Measurements from ENCODE around the gene RPL36A. TPM values are rescaled to one million over a fixed set of nuclear protein-coding genes. Genes with fewer than 3 reads are reported as not detected.

Gene RPL36A
- total RNA-seq, 1 donor from 2014 or later: 6,478 TPM

GRCh38 chrX:101427954-101428353, 37.1 kb downstream of the RPL36A start:
- no peak overlapping the region for H3K27ac Mint-ChIP-seq
- Histone ChIP-seq H2AFZ (replicated peaks) (no peak overlapping the region), H4K20me1 (ENCODE audit: low read depth) (no peaks in the 10 kb centered on the region), H3K79me2 (ENCODE audit: low read depth) (no peaks in the 10 kb centered on the region), H3K27ac (no peak overlapping the region), H3K36me3 (peaks cover 10% of the 10 kb centered on the region), H3K9ac (no peak overlapping the region), H3K4me1 (no peaks in the 10 kb centered on the region), H3K4me2 (no peak overlapping the region), H3K4me3 (no peak overlapping the region), H3F3A (ENCODE audit: low read depth) (peaks cover 11% of the 10 kb centered on the region), H3K27me3 (no peaks in the 10 kb centered on the region), H3K9me3 (ENCODE audit: low read depth) (peaks cover 6% of the 10 kb centered on the region)
- no peak overlapping the region for H3K4me3 Mint-ChIP-seq
- H3K4me1 Mint-ChIP-seq: no peaks in the 10 kb centered on the region
- TF ChIP-seq CTCF (IDR thresholded peaks at IDR 0.05) (no peak), EZH2phosphoT487 (IDR thresholded peaks at IDR 0.05) (no peak), EZH2 (IDR thresholded peaks at IDR 0.05) (no peak)
- H3K9me3 Mint-ChIP-seq: peaks cover 29% of the 10 kb centered on the region
- H3K36me3 Mint-ChIP-seq: peaks cover 26% of the 10 kb centered on the region
- DNase-seq (ENCODE audit: low spot score): no peak
- H3K27me3 Mint-ChIP-seq (ENCODE audit: insufficient read depth, low read depth): no peaks in the 10 kb centered on the region

- H3K9me3 ChIP-seq (ENCODE audit: low read depth): peaks cover 11% of the 10 kb centered on the region
- H3F3A ChIP-seq (ENCODE audit: low read depth): peaks cover 18% of the 10 kb centered on the region
- no peaks in the 10 kb centered on the region for H3K4me1 ChIP-seq
- Mint-ChIP-seq H3K9me3 (peaks cover 29% of the 10 kb centered on the region), H3K27me3 (ENCODE audit: insufficient read depth, low read depth) (no peaks in the 10 kb centered on the region), H3K36me3 (peaks cover 27% of the 10 kb centered on the region), H3K4me3 (no peak overlapping the region), H3K27ac (no peak overlapping the region), H3K4me1 (no peaks in the 10 kb centered on the region)
- no peaks in the 10 kb centered on the region for H3K27me3 ChIP-seq
- H3K36me3 ChIP-seq: peaks cover 10% of the 10 kb centered on the region
- no peak overlapping the region for H2AFZ ChIP-seq (replicated peaks)
- no peak overlapping the region for H3K27ac ChIP-seq
- TF ChIP-seq CTCF (IDR thresholded peaks at IDR 0.05) (no peak), EZH2 (IDR thresholded peaks at IDR 0.05) (no peak), EZH2phosphoT487 (IDR thresholded peaks at IDR 0.05) (no peak)
- H3K4me2 ChIP-seq: no peak overlapping the region
- H3K9ac ChIP-seq: no peak overlapping the region
- no peak for DNase-seq (ENCODE audit: low spot score)
- no peaks in the 10 kb centered on the region for H3K79me2 ChIP-seq (ENCODE audit: low read depth)
- H3K4me3 ChIP-seq: no peak overlapping the region
- no peaks in the 10 kb centered on the region for H4K20me1 ChIP-seq (ENCODE audit: low read depth)
Measured at GRCh38 chrX:101429934-101430333, 39.1 kb downstream of the RPL36A start.

- no peak overlapping the region for H3K9ac ChIP-seq
- Mint-ChIP-seq H3K4me3 (no peak overlapping the region), H3K36me3 (peaks cover 25% of the 10 kb centered on the region), H3K27ac (no peak overlapping the region), H3K4me1 (no peaks in the 10 kb centered on the region), H3K9me3 (peaks cover 27% of the 10 kb centered on the region), H3K27me3 (ENCODE audit: insufficient read depth, low read depth) (no peaks in the 10 kb centered on the region)
- no peaks in the 10 kb centered on the region for H3K27me3 ChIP-seq
- H3K79me2 ChIP-seq (ENCODE audit: low read depth): no peaks in the 10 kb centered on the region
- DNase-seq (ENCODE audit: low spot score): no peak
- no peak overlapping the region for H3K4me2 ChIP-seq
- H3K4me3 ChIP-seq: no peak overlapping the region
- peaks cover 11% of the 10 kb centered on the region for H3K9me3 ChIP-seq (ENCODE audit: low read depth)
- peaks cover 10% of the 10 kb centered on the region for H3K36me3 ChIP-seq
- no peaks in the 10 kb centered on the region for H4K20me1 ChIP-seq (ENCODE audit: low read depth)
- no peak overlapping the region for H3K27ac ChIP-seq
- H3K4me1 ChIP-seq: no peaks in the 10 kb centered on the region
- no peak for TF ChIP-seq CTCF (IDR thresholded peaks at IDR 0.05)
- TF ChIP-seq EZH2phosphoT487 (IDR thresholded peaks at IDR 0.05): no peak
- TF ChIP-seq EZH2 (IDR thresholded peaks at IDR 0.05): no peak
- H3F3A ChIP-seq (ENCODE audit: low read depth): peaks cover 18% of the 10 kb centered on the region
- H2AFZ ChIP-seq (replicated peaks): no peak overlapping the region
Measured at GRCh38 chrX:101430457-101431078, 39.8 kb downstream of the RPL36A start.
